DMS 273 (cell line): Measurements from ENCODE around the gene MAB21L4.

Source experiments
- DNase-seq: peaks from one replicate; lab custom pipeline; 2025; ENCODE audit not compliant: unreplicated experiment; lab: John Stamatoyannopoulos, UW

The MAB21L4 gene

DNA sequence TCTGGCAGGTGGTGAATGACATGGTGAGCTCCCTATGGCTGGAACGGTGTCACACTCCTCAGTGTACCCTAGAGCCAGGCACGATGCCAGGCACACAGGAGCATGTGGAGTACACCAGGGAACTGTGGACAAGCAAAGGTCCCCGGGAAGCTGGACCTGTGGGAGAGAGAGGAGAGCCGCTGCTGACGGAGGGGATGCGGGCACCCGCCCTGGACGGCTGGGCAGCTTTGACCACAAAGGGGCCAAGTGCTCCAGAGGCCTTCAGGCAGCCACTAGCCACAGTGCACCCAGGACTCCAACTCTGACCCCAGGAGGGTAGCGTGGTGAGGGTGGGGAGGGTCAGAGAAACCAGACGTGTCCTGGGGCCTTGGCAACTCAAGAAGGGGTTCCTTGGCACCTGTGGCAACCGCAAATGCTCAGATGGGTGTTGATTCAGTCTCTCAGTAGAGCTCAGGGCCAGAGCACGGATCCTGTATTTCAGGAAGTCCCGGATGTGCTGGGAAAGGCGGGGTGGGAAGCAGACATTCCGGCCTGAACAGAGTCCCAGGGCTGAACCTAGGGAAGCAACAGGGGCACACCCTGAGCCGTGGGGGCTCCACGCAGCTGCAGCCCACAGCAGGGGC is 2.3 kb upstream of the MAB21L4 start:
- no peak for DNase-seq

DNA sequence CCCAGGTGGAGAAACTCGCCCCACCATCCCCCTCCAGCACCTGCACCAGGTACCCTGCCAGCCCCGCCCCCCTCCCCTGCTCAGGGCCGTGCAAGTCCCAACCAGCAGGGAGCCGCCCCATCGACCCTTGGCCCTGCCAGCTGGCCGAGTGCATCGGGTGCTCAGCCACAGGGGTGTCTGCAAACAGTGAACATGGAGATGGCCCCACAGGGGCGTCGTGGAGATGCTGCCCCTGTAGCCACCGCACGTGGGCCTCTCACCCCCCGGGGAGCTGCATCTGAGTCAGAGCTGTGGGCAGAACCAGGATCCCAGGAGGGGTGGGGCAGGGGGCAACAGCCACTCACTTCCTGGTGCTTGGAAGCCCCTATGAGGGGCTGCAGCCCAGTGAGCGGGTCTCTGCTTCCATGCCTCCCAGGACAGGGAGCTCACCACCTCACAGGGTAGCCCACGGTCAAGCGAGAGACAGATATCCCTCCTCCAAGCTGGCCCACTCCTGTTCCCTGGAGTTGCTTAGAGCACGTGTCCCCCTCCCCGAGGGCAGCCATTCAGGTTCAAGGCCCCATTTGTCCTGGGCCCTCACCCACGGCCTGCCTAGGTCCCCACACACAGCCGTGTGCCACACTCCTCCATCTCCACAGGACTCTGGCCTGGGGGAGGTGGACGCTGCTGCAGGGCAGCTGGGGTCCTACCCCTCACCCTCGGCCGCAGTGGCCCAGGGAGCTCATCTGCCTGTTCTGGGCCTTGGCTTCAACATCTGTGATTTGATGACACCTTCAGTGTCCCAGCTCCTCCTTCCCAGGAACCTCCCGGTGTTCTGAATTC is 1.1 kb upstream of the MAB21L4 start:
- no peak for DNase-seq

- DNase-seq: no peak
Observed at GRCh38 chr2:240896394-240896793, 438 bp upstream of the MAB21L4 start.

DNA sequence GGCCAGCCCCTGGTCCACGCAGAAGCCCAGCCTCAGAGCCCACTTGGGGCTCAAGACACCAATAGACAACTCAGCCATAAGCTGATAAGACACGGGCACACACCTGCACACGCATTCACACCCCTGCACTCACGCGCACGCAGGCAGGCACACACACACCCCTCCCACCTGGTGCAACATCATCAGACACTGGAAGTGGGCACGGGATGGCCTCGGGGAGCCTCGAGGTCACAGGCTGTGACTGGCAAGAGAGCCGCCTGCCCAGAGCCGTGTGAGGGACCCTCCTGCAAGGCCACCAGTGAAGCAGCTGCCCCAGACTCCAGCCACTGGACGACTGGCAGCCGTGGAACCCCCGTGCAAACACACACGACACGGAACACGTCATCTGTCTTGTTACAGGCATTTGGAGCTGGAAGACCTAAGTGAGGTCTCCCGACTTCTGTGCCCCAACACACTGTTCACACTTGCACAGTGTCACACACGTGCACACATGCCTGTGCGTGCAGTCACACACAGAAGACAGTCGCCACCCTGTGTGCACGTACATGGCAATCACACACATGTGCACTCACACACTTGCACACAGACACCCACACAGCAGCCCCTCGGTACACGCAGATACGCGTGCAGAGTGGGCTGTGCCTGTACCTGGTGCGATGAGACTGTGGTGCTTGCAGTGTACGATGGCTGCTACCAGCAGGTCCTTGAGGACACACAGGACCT is 959 bp downstream of the MAB21L4 start:
- no peak for DNase-seq

DNA sequence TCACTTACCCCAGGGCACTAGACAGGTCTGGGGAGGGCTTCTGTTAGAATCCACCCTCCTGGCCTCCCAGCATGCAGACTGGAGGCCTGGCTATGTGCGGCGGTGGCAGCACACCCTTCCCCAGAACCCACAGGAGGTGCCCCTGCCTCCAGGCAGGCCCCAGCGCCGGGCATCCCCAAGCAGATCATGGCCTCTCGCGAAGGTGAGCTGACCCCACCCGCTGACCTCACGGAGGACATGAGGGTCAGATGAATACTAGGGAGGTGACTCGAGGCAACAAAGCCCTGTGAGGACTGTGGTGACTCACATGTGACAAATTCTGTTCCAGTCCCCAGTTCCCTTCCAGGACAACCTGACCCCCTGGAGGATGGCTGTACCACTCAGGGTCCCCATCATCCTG is 1.9 kb downstream of the MAB21L4 start:
- no peak for DNase-seq

DNA sequence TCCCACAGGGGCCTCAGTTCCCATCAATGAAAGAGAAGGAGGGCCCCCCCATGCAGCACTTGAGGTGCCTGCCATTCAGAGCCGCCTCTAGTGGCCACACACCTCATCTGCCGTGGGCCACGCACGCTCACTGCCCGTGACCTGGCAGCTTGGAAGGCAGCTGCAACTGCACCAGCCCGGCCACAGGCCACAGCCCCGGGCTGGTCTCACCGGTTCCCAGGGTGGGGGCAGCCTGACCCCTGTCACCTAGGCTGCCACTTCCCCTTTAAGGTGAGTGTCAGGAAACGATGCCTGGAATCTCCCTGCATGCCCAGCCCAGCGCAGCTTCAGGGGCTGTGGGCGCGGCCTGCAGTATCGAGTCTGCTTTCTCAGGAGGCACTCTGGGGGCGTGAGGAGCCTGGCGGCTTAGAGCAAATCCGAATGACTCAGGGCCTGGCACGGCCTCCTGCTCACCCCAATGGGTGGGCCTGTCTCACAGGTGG is 2.6 kb downstream of the MAB21L4 start:
- DNase-seq: no peak

DNA sequence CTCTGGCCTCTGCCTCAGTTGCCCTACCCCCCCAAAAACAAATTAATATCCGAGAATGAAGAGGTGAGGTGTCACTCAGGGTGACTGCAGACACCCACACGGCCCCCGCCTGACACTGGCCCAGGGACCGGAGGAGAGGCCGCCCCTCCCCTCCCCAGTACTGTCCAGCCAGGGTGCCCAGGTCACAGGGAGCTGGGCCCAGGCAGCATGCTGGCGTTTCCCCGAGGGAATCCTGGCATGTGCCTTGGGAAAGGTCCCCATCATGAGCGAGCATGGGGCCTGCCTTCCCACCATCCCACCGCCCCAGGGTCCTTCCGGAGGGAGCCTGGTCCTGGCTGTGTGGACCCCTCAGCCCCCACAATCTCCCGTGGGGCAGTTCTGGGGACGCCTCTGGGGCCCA is 3.0 kb downstream of the MAB21L4 start:
- DNase-seq: no peak

DNA sequence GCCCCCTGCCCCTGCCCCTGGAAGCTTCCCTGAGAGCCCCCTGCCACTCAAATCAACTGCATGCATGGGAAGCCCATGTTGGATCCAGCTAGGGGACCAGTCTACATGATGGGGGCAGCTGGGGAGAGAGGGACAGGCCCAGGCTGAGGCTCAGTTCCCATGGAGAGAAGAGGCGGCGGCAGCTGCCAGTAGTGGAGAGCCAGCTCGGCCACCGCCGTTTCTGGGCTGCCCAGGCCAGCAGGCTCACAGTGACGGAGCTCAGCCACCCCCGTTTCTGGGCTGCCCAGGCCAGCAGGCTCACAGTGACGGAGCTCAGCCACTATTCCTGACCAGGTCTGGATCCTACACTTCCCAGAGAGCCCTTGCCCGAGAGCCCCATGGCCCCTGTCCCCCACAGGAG is 3.6 kb downstream of the MAB21L4 start:
- no peak for DNase-seq

DNA sequence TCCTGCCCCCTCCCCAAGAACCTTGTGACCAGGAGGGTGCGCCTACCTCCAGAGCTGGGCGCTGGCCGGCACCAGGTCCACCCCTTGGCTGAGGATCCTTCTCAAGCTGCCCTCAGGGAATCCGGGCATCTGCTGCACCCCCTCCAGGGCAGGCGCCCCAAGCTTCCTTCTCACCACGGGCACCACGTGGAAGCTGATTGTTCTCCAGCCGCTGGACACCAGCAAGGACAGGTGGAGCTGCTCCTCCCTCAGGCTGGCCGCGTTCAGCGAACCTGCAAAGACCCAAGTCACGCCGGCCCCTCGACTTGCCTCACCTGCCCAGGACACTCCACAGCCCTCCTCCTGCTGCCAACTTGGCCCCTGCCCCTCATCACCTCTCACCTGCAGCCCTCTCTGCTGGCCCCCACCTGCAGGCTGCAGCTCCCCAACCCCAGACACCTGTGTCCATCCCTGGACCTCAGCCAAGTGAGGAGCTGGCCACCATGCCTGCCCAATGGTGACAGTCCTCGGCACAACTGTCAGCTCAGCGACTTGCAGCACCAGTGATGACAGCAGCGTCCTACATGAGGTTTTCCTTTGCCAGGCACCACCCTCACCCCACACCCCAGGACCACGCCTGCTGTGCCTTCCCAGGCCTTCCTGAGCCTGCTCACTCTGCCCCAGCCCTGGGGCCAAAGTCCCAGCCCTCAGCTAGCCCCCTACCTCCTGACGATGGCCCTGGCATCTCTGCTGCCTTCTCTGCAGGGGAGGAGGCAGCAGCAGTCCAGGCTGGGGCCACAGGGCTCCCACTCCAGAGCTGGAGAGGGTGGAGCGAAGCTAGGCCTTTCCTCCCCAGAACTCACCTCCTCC is 4.2 kb downstream of the MAB21L4 start:
- no peak for DNase-seq

DNA sequence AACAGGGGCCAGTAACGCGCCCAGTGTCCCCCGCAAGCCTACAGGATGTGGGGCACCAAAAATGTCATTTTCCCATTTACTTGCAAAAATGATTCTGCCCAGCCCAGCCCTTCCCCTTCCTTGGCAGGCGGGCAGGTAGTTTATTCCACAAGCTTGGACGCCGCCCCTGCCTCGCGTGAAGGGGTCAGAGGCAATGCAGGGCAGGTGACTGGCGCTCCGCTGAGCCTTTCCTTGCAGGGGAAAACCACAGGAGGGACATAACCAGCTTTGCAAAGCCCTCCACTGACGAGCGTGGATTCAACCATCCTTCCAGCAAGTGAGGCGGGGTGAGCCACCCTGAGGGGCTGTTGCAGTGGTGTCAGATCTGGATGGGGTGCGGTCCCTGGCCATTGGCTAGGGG is 5.3 kb downstream of the MAB21L4 start:
- DNase-seq: no peak

GRCh38 chr2:240889601-240890560 is 6.1 kb downstream of the MAB21L4 start:
- no peak for DNase-seq

GRCh38 chr2:240888890-240889573 is 6.9 kb downstream of the MAB21L4 start:
- DNase-seq: no peak

- no peak for DNase-seq
Observed at GRCh38 chr2:240888130-240888889, 7.6 kb downstream of the MAB21L4 start.

GRCh38 chr2:240887631-240888030 is 8.3 kb downstream of the MAB21L4 start:
- no peak for DNase-seq

GRCh38 chr2:240886678-240887609 is 9.0 kb downstream of the MAB21L4 start:
- no peak for DNase-seq

GRCh38 chr2:240886023-240886565 is 9.9 kb downstream of the MAB21L4 start:
- DNase-seq: no peak

- DNase-seq: no peak
Observed at GRCh38 chr2:240885566-240885965, 10.4 kb downstream of the MAB21L4 start.
